ENCODE results near the gene MEAF6. TPM values are rescaled to one million over a fixed set of nuclear protein-coding genes. Genes with fewer than 3 reads are reported as not detected.

Gene MEAF6
- total RNA-seq, 1 experiment from 2014 or later, result 51.6 TPM

DNA sequence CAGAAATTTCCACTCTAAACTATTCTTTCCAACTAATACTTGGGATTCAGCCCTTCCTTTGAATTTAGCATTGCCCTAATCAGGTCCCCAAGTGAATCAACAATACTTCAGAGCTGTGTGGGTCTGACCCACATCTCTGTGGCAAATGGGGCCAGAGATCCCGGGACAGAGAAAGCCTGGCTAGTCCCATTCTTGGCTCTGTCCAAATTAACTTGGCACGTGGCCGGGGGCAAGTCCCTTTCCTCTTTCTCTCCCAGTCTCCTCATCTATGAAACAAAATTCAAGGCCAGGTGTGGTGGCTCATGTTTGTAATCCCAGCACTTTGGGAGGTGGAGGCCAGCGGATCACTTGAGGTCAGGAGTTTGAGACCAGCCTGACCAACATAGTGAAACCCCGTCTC is 46.5 kb downstream of the MEAF6 start:
- no peak overlapping the region for H3K27ac ChIP-seq (ENCODE audit: insufficient read length, low read depth, low read length)
- no peak overlapping the region for H2AK5ac ChIP-seq (ENCODE audit: insufficient read length, low read length)
- no peak overlapping the region for H4K91ac ChIP-seq (ENCODE audit: insufficient read length, low read depth, low read length)
- no peak overlapping the region for H3T11ph ChIP-seq (ENCODE audit: low read length)
- H3K23ac ChIP-seq (ENCODE audit: insufficient read length, low read depth, low read length), result no peak overlapping the region
- no peak overlapping the region for H2BK12ac ChIP-seq (ENCODE audit: insufficient read length, low read depth, low read length)
- H2AFZ ChIP-seq (ENCODE audit: low read length), result no peak overlapping the region
- no peaks in the 10 kb centered on the region for H3K79me1 ChIP-seq (ENCODE audit: insufficient read depth, low read depth, low read length, poor library complexity, severe bottlenecking)
- Mint-ChIP-seq H3K4me1 (peaks cover 15 to 17% of the 10 kb centered on the region in 2 experiments), H3K9me3 (no peaks in the 10 kb centered on the region), H3K27ac (no peak overlapping the region), H3K27me3 (ENCODE audit: low read depth) (peaks cover 8% of the 10 kb centered on the region), H3K4me3 (no peak overlapping the region), H3K36me3 (ENCODE audit: insufficient read depth in 1 of 3, low read depth in 3 of 3) (no peaks in the 10 kb centered on the region)
- no peak overlapping the region for H2BK5ac ChIP-seq (ENCODE audit: insufficient read length, low read length)
- H3K4ac ChIP-seq (ENCODE audit: low read depth, low read length), result no peak overlapping the region
- no peak overlapping the region for H2BK20ac ChIP-seq (ENCODE audit: low read depth, low read length, poor library complexity, severe bottlenecking)
- no peak overlapping the region for H4K8ac ChIP-seq (replicated peaks; ENCODE audit: insufficient read length, low read depth, low read length)
- H3K23me2 ChIP-seq (ENCODE audit: insufficient read length, low read depth, low read length, poor library complexity, severe bottlenecking), result no peaks in the 10 kb centered on the region
- peaks cover 2% of the 10 kb centered on the region; the same call in 1 of the 2 replicates for H3K4me1 ChIP-seq (ENCODE audit: insufficient read depth, low read length)
- no peaks in the 10 kb centered on the region for H3K27me3 ChIP-seq (ENCODE audit: insufficient read depth, low read length)
- no peak overlapping the region for H2BK120ac ChIP-seq (ENCODE audit: low read depth, low read length, poor library complexity, severe bottlenecking)
- H3K14ac ChIP-seq (ENCODE audit: insufficient read depth, low read length), result no peak overlapping the region
- no peaks in the 10 kb centered on the region for H4K20me1 ChIP-seq (ENCODE audit: control insufficient read depth, insufficient read depth, insufficient read length)
- no peak overlapping the region for H3K4me2 ChIP-seq (ENCODE audit: insufficient read depth, insufficient read length, low read length)
- no CpG with 5 or more reads among the region's 5 CpGs for WGBS (ENCODE audit: extremely low coverage, insufficient read length, low lambda C conversion rate)
- no peaks in the 10 kb centered on the region for H3K79me2 ChIP-seq (ENCODE audit: insufficient read depth, low read length)
- no peak overlapping the region for H3K56ac ChIP-seq (ENCODE audit: insufficient read length, low read depth, low read length)
- no peak overlapping the region for H2BK15ac ChIP-seq (ENCODE audit: low read depth, low read length)
- no peaks in the 10 kb centered on the region for H3K9me3 ChIP-seq (ENCODE audit: control insufficient read depth, low read depth, low read length)
- TF ChIP-seq CTCF (conservative IDR thresholded peaks at IDR 0.05), result no peak
- no peak for DNase-seq
- no peak overlapping the region for H4K5ac ChIP-seq (ENCODE audit: insufficient read length, low read depth, low read length)
- H3K9ac ChIP-seq (ENCODE audit: extremely low read depth, insufficient read length, low read length), result no peak overlapping the region
- no peak overlapping the region for H3K18ac ChIP-seq (ENCODE audit: insufficient read length, low read depth, low read length)
